Measurements from ENCODE around the gene SESN1.

DNA sequence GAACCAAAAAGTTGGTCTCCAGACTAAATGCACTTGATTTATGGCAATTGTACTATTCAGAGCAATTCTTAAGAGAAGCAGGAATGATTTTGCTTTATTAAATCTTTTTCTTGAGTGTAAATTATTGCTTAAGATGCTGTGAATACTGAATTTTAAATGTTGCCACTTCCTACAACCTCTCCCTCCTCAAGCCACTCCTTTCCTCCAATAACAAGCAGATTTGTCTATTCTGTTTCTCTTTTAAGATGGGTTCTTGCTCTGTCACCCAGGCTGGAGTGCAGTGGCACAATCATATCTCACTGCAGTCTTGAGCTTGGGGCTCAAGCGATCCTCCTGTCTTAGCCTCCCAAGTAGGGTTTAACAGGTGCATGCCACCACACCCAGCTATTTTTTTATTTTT lies 65.3 kb downstream of the SESN1 start:
- TF ChIP-seq, protein P1, sequence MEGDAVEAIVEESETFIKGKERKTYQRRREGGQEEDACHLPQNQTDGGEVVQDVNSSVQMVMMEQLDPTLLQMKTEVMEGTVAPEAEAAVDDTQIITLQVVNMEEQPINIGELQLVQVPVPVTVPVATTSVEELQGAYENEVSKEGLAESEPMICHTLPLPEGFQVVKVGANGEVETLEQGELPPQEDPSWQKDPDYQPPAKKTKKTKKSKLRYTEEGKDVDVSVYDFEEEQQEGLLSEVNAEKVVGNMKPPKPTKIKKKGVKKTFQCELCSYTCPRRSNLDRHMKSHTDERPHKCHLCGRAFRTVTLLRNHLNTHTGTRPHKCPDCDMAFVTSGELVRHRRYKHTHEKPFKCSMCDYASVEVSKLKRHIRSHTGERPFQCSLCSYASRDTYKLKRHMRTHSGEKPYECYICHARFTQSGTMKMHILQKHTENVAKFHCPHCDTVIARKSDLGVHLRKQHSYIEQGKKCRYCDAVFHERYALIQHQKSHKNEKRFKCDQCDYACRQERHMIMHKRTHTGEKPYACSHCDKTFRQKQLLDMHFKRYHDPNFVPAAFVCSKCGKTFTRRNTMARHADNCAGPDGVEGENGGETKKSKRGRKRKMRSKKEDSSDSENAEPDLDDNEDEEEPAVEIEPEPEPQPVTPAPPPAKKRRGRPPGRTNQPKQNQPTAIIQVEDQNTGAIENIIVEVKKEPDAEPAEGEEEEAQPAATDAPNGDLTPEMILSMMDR (IDR thresholded peaks at IDR 0.05): no peak
- no peak for TF ChIP-seq POLR2A (IDR thresholded peaks at IDR 0.05)

All from right lobe of liver (tissue), 4 donors.